Measurements from ENCODE around the gene KCNE4. TPM values are rescaled to one million over a fixed set of nuclear protein-coding genes. Genes with fewer than 3 reads are reported as not detected.

KCNE4 gene
- total RNA-seq, 1 donor from 2014 or later = not detected

DNA sequence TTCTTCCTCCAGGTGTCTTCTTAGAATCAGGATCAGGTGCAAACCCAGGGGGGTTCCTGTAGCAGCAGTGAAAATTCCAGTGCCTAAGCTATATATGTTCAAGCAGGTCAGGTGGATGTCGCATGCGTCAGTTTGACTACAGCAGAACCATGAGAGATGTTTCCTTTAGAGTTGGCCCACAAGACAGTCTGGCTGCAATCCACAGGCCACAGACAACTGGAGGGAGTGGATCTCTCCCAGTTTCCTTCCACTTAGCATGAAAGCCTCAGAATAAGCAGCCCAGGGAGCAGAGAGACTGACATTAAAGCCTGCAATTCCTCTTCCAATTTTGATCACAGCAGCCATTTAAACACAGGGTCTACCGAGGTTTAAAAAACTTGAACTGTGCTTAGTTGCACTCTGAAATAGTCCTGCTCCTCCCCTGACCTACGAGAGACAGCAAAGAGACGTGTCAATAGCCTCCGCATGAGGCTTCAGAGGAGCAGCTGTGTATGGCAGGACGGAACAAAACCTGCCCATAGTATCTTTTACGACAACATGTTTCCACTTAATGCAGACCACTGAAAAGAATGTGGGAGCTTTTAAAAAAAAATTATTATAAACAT, 988 bp upstream of the KCNE4 start:
- no peak for DNase-seq (ENCODE audit: low read depth)
- TF ChIP-seq, protein P1, sequence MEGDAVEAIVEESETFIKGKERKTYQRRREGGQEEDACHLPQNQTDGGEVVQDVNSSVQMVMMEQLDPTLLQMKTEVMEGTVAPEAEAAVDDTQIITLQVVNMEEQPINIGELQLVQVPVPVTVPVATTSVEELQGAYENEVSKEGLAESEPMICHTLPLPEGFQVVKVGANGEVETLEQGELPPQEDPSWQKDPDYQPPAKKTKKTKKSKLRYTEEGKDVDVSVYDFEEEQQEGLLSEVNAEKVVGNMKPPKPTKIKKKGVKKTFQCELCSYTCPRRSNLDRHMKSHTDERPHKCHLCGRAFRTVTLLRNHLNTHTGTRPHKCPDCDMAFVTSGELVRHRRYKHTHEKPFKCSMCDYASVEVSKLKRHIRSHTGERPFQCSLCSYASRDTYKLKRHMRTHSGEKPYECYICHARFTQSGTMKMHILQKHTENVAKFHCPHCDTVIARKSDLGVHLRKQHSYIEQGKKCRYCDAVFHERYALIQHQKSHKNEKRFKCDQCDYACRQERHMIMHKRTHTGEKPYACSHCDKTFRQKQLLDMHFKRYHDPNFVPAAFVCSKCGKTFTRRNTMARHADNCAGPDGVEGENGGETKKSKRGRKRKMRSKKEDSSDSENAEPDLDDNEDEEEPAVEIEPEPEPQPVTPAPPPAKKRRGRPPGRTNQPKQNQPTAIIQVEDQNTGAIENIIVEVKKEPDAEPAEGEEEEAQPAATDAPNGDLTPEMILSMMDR (conservative IDR thresholded peaks at IDR 0.05; ENCODE audit: low read depth, low read length) = no peak
- H3K4me3 ChIP-seq (ENCODE audit: low read depth, low read length) = no peak overlapping the region

DNA sequence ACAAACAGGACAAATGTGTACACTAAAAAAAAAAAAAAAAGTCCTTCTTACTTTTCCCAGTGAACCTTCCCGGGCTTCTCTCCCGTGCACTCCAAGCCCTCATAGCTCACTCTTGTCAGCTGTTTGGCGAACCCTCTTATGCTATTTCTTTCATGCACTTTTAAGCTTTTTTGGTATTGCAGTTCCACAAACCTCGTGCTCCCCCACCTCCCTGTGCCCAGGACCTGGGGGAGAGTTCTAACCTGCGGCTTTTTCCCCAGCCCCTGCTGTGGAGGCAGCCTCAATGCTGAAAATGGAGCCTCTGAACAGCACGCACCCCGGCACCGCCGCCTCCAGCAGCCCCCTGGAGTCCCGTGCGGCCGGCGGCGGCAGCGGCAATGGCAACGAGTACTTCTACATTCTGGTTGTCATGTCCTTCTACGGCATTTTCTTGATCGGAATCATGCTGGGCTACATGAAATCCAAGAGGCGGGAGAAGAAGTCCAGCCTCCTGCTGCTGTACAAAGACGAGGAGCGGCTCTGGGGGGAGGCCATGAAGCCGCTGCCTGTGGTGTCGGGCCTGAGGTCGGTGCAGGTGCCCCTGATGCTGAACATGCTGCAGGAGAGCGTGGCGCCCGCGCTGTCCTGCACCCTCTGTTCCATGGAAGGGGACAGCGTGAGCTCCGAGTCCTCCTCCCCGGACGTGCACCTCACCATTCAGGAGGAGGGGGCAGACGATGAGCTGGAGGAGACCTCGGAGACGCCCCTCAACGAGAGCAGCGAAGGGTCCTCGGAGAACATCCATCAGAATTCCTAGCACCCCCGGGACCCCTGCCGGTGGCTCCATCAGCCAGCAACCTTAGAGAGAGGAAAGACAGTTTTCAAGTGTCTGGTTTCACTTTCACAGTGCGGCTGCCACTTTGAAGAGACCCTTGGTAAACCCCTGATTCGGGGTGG, 826 bp downstream of the KCNE4 start:
- no peak overlapping the region for H3K4me3 ChIP-seq (ENCODE audit: low read depth, low read length)
- TF ChIP-seq, protein P1 (conservative IDR thresholded peaks at IDR 0.05; ENCODE audit: low read depth, low read length) = no peak
- DNase-seq (ENCODE audit: low read depth) = no peak

DNA sequence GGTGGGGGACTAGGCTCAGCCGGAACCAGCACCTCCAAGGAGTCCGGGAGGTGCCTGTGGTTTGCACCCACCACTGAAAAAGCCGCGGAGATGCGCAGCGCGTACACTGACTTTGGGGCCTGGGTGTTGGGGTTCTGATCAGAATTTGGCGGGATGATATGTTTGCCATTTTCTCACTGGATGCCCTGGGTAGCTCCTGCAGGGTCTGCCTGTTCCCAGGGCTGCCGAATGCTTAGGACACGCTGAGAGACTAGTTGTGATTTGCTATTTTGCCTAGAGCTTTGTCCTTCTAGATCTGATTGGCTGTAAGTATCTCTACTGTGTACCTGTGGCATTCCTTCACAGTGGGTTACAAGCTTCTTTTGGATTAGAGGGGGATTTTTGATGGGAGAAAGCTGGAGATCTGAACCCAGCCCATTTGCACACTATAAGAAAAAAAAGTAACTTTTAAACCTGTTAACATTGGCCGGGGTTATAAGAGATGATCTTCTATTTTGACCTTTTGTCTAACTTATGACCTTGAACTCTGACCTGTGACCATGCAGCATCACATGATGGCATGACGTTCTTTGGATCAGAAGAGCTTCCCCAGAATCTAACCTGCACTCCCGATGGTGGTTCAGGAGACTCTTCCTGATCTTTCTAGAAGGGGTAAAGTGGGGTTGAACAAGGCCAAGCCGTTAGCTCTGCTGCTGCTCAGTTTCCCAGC, 1.6 kb downstream of the KCNE4 start:
- TF ChIP-seq, protein P1 (conservative IDR thresholded peaks at IDR 0.05; ENCODE audit: low read depth, low read length) = no peak
- DNase-seq (ENCODE audit: low read depth) = no peak
- H3K4me3 ChIP-seq (ENCODE audit: low read depth, low read length) = no peak overlapping the region

DNA sequence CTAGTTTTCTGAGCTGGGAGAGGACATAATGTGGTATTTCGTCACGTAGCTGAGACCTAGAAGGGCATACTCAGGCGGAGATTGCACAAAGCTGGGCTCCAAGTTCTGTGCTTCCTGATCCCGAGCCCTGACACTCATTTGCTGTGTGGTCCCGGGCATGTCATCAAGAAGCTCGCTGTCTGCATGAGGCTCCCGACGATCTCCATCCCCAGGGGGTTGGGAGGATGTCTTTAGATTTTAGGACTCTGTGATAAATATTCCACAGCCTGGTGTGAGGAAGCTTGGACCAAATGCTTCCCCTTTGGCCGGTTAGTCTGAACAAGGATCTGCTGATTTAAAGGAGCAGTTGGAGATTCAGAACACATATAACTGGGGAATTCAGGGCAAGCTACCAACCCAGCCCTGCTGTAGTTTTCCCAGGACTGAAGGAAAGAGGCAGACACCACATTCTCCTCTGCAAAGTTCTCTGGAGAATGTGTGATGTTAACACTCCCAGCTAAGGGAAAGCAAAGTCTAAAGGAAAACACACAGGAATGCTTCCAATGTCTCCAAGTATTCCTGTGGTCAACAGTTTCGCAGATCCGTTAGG, 2.3 kb downstream of the KCNE4 start:
- TF ChIP-seq, protein P1 (conservative IDR thresholded peaks at IDR 0.05; ENCODE audit: low read depth, low read length) = no peak
- H3K4me3 ChIP-seq (ENCODE audit: low read depth, low read length) = no peak overlapping the region
- no peak for DNase-seq (ENCODE audit: low read depth)

DNA sequence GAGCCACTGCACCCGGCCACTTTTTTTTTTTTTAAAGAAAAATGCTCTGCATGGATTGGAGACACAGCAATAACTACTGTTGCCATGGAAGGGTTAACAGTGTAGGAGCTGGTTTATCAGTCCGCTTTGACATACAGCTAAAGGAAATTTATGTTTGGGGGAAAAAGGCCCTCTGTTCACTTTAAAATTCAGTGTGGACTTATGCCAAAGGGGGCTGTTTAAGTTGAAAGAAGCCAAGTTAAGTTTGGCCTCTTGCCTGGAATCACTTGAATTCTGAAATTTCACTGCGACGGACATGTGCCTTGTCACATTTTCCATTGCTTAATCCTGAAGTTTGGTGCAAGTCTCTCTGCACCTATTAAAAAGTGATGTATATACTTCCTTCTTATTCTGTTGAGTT, 3.1 kb downstream of the KCNE4 start:
- no peak for DNase-seq (ENCODE audit: low read depth)
- TF ChIP-seq, protein P1 (conservative IDR thresholded peaks at IDR 0.05; ENCODE audit: low read depth, low read length) = no peak
- no peak overlapping the region for H3K4me3 ChIP-seq (ENCODE audit: low read depth, low read length)

DNA sequence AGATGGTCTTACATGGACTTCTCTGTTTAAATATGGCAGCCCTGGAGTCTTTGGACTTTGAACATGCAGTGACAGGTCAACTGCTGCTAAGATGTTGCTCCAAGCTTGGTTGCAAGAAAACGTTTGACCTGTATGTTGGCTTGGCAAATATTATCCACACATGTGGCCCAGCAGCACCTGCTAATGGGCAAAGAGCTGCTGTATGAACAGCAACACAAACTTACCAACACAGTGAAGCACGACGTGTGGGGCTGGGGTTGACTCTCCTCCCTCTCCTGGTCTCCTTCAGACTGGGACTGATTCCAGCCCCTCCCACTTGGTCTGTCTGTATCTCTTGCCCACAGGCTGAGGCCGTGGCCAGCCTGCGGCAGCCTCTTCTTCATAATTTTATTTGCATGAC, 3.8 kb downstream of the KCNE4 start:
- TF ChIP-seq, protein P1 (conservative IDR thresholded peaks at IDR 0.05; ENCODE audit: low read depth, low read length) = no peak
- no peak overlapping the region for H3K4me3 ChIP-seq (ENCODE audit: low read depth, low read length)
- DNase-seq (ENCODE audit: low read depth) = no peak

Measured in epithelial cell of proximal tubule (primary cell).